Measurements from ENCODE around the gene RP2.

The RP2 gene

DNA sequence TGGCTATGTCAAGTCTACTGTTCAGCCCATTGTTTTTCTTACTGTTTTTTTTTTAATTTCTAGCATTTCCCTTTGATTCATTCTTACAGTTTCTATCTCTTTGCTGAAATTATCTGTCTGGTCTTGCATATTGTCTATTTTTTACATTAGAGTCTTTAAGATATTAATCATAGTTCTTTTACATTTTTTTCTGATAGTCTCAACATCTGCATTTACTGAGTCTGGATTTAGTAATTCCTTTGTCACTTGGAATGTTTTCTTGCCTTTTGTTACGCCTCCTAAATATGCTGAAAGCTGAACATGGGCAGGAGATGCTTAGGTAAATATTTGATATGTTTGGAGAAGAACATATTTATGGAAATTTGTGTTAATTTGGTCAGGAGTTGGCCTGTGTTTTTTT is 85.8 kb downstream of the RP2 start:
- DNase-seq = no peak

GRCh38 chrX:46927718-46928117 is 90.9 kb downstream of the RP2 start:
- no peak for DNase-seq

DNA sequence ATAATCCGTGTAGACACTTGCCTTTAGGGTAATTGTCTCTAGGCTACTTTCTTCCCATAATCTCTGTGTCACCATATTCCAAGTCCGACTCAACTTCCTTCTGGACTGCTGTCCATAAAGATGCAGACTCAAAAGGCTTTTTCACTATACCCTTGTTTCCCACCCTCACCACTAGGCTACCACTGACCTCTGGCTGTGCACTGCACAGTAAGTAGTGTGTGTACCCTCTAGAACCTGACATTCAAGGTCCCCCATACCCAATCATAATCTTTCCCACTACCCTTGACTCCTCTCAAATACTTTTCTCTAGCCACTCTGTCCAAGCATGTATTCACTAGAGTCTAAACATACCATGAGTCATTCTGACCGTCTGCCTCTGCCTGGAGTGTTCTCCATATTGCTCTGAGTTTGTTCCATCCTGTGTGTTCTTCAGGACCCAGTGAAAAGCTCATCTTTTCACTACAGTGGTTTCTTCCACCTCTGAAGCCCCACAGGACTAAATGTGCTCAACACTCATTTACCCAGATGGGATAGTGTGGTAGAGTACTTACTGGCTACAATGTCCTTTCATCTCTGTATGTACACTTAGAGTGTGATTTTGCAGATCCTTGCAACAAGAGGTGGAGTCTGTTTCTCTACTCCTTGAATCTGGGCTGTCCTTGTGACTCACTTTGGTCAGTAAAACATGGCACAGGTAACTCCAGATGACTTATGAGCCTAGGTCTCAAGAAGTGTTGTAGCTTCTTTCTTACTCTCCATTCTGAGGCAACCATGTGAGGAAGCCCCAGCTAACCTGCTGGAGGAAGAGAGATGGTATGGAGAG is 92.8 kb downstream of the RP2 start:
- DNase-seq = no peak
